HepG2 (cell line): ENCODE data around the gene GRIN3B. TPM values are rescaled to one million over a fixed set of nuclear protein-coding genes. Genes with fewer than 3 reads are reported as not detected.

Experiments used
- ADNP ChIP-seq: sonication (generic); formaldehyde crosslinking; IDR thresholded peaks from 2 replicates; pipeline ENCODE4 v1.4.0; 2020; ENCODE audit warnings: missing genetic modification reagents
- CHCHD3 ChIP-seq: sonication (generic); formaldehyde crosslinking; IDR thresholded peaks from 2 replicates; pipeline ENCODE4 v1.8.0; 2022; ENCODE audit warnings: mild to moderate bottlenecking, missing genetic modification reagents, moderate library complexity
- ELF4 ChIP-seq: sonication (generic); formaldehyde crosslinking; IDR thresholded peaks from 2 replicates; pipeline ENCODE4 v1.5.0; 2020; ENCODE audit warnings: missing genetic modification reagents, mild to moderate bottlenecking, moderate library complexity, borderline replicate concordance
- FOXK2 ChIP-seq: fragments of 450-650 bp; IDR thresholded peaks from 2 replicates; pipeline ENCODE4 v1.6.1; 2016
- GATAD2A ChIP-seq: IDR thresholded peaks from 2 replicates; pipeline ENCODE4 v1.6.1; 2016
- IRF2 ChIP-seq: IDR thresholded peaks from 2 replicates; pipeline ENCODE4 v1.6.1; 2018; ENCODE audit warnings: missing genetic modification reagents, missing compliant biosample characterization
- KLF11 ChIP-seq: IDR thresholded peaks from 2 replicates; pipeline ENCODE4 v1.6.1; 2016; ENCODE audit warnings: missing compliant biosample characterization
- MAF1 ChIP-seq: sonication (generic); formaldehyde crosslinking; IDR thresholded peaks from 2 replicates; pipeline ENCODE4 v1.5.0; 2020; ENCODE audit warnings: missing genetic modification reagents, borderline replicate concordance
- MAFK ChIP-seq, 2 experiments: IDR thresholded peaks in 1 of 2; conservative IDR thresholded peaks in 1 of 2; 2 replicates each; pipeline ENCODE4 v1.6.1; 2011; ENCODE audit warnings: improper control_type of control experiment in 2 of 2, low read length in 2 of 2
- MEIS2 ChIP-seq: sonication (generic); formaldehyde crosslinking; IDR thresholded peaks from 2 replicates; pipeline ENCODE4 v1.9.0; 2021; ENCODE audit warnings: mild to moderate bottlenecking, missing genetic modification reagents
- NFYC ChIP-seq: IDR thresholded peaks from 2 replicates; pipeline ENCODE4 v1.6.1; 2016; ENCODE audit warnings: missing genetic modification reagents, missing compliant biosample characterization
- PITX1 ChIP-seq: sonication (generic); formaldehyde crosslinking; IDR thresholded peaks from 2 replicates; pipeline ENCODE4 v1.5.1; 2020; ENCODE audit warnings: mild to moderate bottlenecking, missing genetic modification reagents
- PRDM15 ChIP-seq: sonication (generic); formaldehyde crosslinking; IDR thresholded peaks from 2 replicates; pipeline ENCODE4 v1.4.0; 2020; ENCODE audit warnings: missing genetic modification reagents
- SCMH1 ChIP-seq: sonication (generic); formaldehyde crosslinking; IDR thresholded peaks from 2 replicates; pipeline ENCODE4 v1.9.0; 2021; ENCODE audit warnings: missing genetic modification reagents, mild to moderate bottlenecking, borderline replicate concordance
- SIN3A ChIP-seq: IDR thresholded peaks from 2 replicates; pipeline ENCODE4 v1.6.1; 2011; ENCODE audit warnings: low read depth, mild to moderate bottlenecking, control low read depth, low read length, borderline replicate concordance
- SKI ChIP-seq: fragments of 450-650 bp; IDR thresholded peaks from one replicate; pipeline ENCODE4 v1.6.1; 2018; ENCODE audit warnings: mild to moderate bottlenecking; ENCODE audit not compliant: partially characterized antibody
- ZFAT ChIP-seq: sonication (generic); formaldehyde crosslinking; conservative IDR thresholded peaks from 2 replicates; pipeline ENCODE4 v1.8.1; 2023; ENCODE audit warnings: missing genetic modification reagents, inconsistent platforms
- ZNF33B ChIP-seq: sonication (generic); formaldehyde crosslinking; IDR thresholded peaks from 2 replicates; pipeline ENCODE4 v1.5.1; 2020; ENCODE audit warnings: mild to moderate bottlenecking, missing genetic modification reagents
- ZNF354B ChIP-seq: sonication (generic); formaldehyde crosslinking; IDR thresholded peaks from 2 replicates; pipeline ENCODE4 v1.8.0; 2022; ENCODE audit warnings: mild to moderate bottlenecking, missing genetic modification reagents
- ZNF589 ChIP-seq: sonication (generic); formaldehyde crosslinking; conservative IDR thresholded peaks from 2 replicates; pipeline ENCODE4 v1.8.0; 2022; ENCODE audit warnings: mild to moderate bottlenecking, moderate library complexity, missing genetic modification reagents
- ZNF646 ChIP-seq: sonication (generic); formaldehyde crosslinking; IDR thresholded peaks from 2 replicates; pipeline ENCODE4 v1.9.0; 2021; ENCODE audit warnings: mild to moderate bottlenecking, missing genetic modification reagents
- polyA plus RNA-seq, 8 experiments: library from polyadenylated mRNA; depleted of rRNA in 3 of 8; stranded (reverse) in 7 of 8; unstranded in 1 of 8; fragments of >200 nt; fragmentation: Illumina TruSeq in 4 of 8; extraction: Trizol in 4 of 8; gene quantifications; 2 replicates each; pipeline versions ENCODE4 v1.2.1 to v1.2.3, GENCODE V29; 2011 to 2016; ENCODE audit warnings: low read depth in 4 of 8, missing spikeins in 1 of 8, mixed read lengths in 1 of 8; ENCODE audit not compliant: insufficient read depth in 1 of 8
- total RNA-seq, 5 experiments: library from RNA; depleted of rRNA; stranded (reverse); fragments of >200 nt; fragmentation: Illumina TruSeq; extraction: Trizol; gene quantifications; 2 replicates each; pipeline ENCODE4 v1.2.3, GENCODE V29; 2016; ENCODE audit warnings: low read depth in 1 of 5

GRIN3B gene
- total and polyA plus RNA-seq, 2 of the 13 experiments (the other 11 are each of a cell fraction or from before 2014, with no cell fraction given) = 0.07 to 0.20 TPM

GRCh38 chr19:1040476-1041271, 40.5 kb downstream of the GRIN3B start (continued):
- TF ChIP-seq PRDM15 (CRISPR knock-in tag) (no peak), ZNF589 (CRISPR knock-in tag) (no peak), NFYC (CRISPR knock-in tag) (peak; percentile 98), FOXK2 (no peak), IRF2 (no peak), MAFK (conservative IDR thresholded peaks at IDR 0.05 in 1 of 2, IDR thresholded peaks at IDR 0.05 in 1 of 2; ENCODE audit: low read length in 2 of 2) (no peak), ELF4 (CRISPR knock-in tag) (no peak), ZFAT (CRISPR knock-in tag) (no peak), ZNF354B (CRISPR knock-in tag) (no peak), GATAD2A (CRISPR knock-in tag) (peak; percentile 25; the same call in 1 of the 2 replicates), KLF11 (no peak), SKI (no peak), CHCHD3 (0 out of 2 replicates have a peak, but pooled peaks have one; percentile 25), SIN3A (peak; percentile 72; the same call in 1 of the 2 replicates), ZNF33B (CRISPR knock-in tag) (no peak), ZNF646 (no peak), ADNP (CRISPR knock-in tag) (no peak), MAF1 (CRISPR knock-in tag) (no peak), MEIS2 (CRISPR knock-in tag) (0 out of 2 replicates have a peak, but pooled peaks have one; percentile 56), PITX1 (peak; percentile 96), SCMH1 (CRISPR knock-in tag) (no peak)
